ENCODE data around the gene C3orf33. TPM values are rescaled to one million over a fixed set of nuclear protein-coding genes. Genes with fewer than 3 reads are reported as not detected.

Gene C3orf33
- total and polyA plus RNA-seq, 2 of the 13 experiments (the other 11 are each of a cell fraction or from before 2014, with no cell fraction given), result 9.2 to 12.6 TPM

- H3K9ac ChIP-seq (ENCODE audit: insufficient read depth, low read depth, low read length), result peak overlapping the region; percentile 44
- DNase-seq (ENCODE audit: low spot score) (peak; percentile 90), FAIRE-seq (peak; percentile 97), ATAC-seq (peak; percentile 99)
- BruUV-seq (replicated peaks), result no TSS peak
- no peaks in the 10 kb centered on the region for H4K20me1 ChIP-seq (ENCODE audit: insufficient read depth, low read length)
- H3K27me3 ChIP-seq (ENCODE audit: control insufficient read depth in 1 of 2, insufficient read depth in 2 of 2, low read length in 2 of 2), result no peaks in the 10 kb centered on the region; a peak in 1 of 5 replicates
- in situ Hi-C loops (cut with HindIII; ENCODE audit: extremely low pct_ligation_motif_present, low pct_unique_long_range_greater_than_20kb) (no loop called here), intact Hi-C loops (cut with micrococcal nuclease; ENCODE audit: unreplicated experiment) (loop anchor here (2.0 kb wide), 1 partner anchor 133 kb away; the partner anchor contains the start of gene GMPS)
- peak overlapping the region; percentile 51 to 60 (median 52) for H3K4me3 ChIP-seq (replicated peaks in 1 of 3; ENCODE audit: insufficient read depth in 1 of 3, low read depth in 2 of 3, low read length in 3 of 3)
- H3K9me3 ChIP-seq (ENCODE audit: low read length), result no peaks in the 10 kb centered on the region
- no peaks in the 10 kb centered on the region for H3K79me2 ChIP-seq (ENCODE audit: insufficient read depth, low read length)
- peak overlapping the region; percentile 69 for H3K27ac ChIP-seq (ENCODE audit: extremely low read length, insufficient read depth, low read length)
- H3K4me1 ChIP-seq (ENCODE audit: insufficient read depth, low read length), result peaks cover 39% of the 10 kb centered on the region
- H2AFZ ChIP-seq (ENCODE audit: low read length), result peak overlapping the region; percentile 15
- WGBS (ENCODE audit: low lambda C conversion rate), result 7% methylated on average over 8 of the region's 8 CpGs
- no peaks in the 10 kb centered on the region for H3K36me3 ChIP-seq (replicated peaks in 1 of 2; ENCODE audit: control insufficient read depth in 1 of 2, insufficient read depth in 2 of 2, low read length in 2 of 2)
- H3K4me2 ChIP-seq (ENCODE audit: low read depth, low read length), result peak overlapping the region; percentile 89
- CTCF ChIA-PET (ENCODE audit: low intra/inter-chr PET ratio, low total read pairs), result no interaction called here
- POLR2A ChIA-PET, result interaction anchor here (0.6 to 2.9 kb wide), 9 partner anchors 9 to 132 kb away, joined by 3 to 12 read pairs (median 4); partner anchors contain the start of genes C3orf33 and SLC33A1
- TF ChIP-seq ZNF775 (CRISPR knock-in tag; IDR thresholded peaks at IDR 0.05; ENCODE audit: borderline replicate concordance) (0 out of 2 replicates have a peak, but pooled peaks have one; percentile 46), RBFOX2 (IDR thresholded peaks at IDR 0.05; ENCODE audit: low read depth, low read length) (0 out of 2 replicates have a peak, but pooled peaks have one; percentile 26), HOMEZ (CRISPR knock-in tag; IDR thresholded peaks at IDR 0.05; ENCODE audit: low read depth) (peak; percentile 30; the same call in 1 of the 2 replicates), ELF3 (CRISPR knock-in tag; IDR thresholded peaks at IDR 0.05) (peak; percentile 97), RARA (CRISPR knock-in tag; IDR thresholded peaks at IDR 0.05) (0 out of 2 replicates have a peak, but pooled peaks have one; percentile 24), POLR2AphosphoS5 (IDR thresholded peaks at IDR 0.05; ENCODE audit: low read depth, low read length) (peak; percentile 56; the same call in 1 of the 2 replicates), KAT8 (CRISPR knock-in tag; IDR thresholded peaks at IDR 0.05) (0 out of 2 replicates have a peak, but pooled peaks have one; percentile 29), MAZ (IDR thresholded peaks at IDR 0.05; ENCODE audit: borderline replicate concordance, low read depth, low read length) (0 out of 2 replicates have a peak, but pooled peaks have one; percentile 21), MAZ (CRISPR knock-in tag; IDR thresholded peaks at IDR 0.05; ENCODE audit: low read depth) (no peak), ZBTB1 (CRISPR knock-in tag; IDR thresholded peaks at IDR 0.05; ENCODE audit: borderline replicate concordance) (no peak), ZNF331 (CRISPR knock-in tag; IDR thresholded peaks at IDR 0.05) (peak; percentile 47; the same call in 1 of the 2 replicates), TBX2 (CRISPR knock-in tag; IDR thresholded peaks at IDR 0.05; ENCODE audit: borderline replicate concordance) (peak; percentile 36; the same call in 1 of the 2 replicates), ZNF292 (CRISPR knock-in tag; IDR thresholded peaks at IDR 0.05; ENCODE audit: borderline replicate concordance, low read depth) (peak; percentile 22; the same call in 1 of the 2 replicates), ZNF83 (CRISPR knock-in tag; IDR thresholded peaks at IDR 0.05; ENCODE audit: borderline replicate concordance) (no peak)
- TF ChIP-seq, protein P1, sequence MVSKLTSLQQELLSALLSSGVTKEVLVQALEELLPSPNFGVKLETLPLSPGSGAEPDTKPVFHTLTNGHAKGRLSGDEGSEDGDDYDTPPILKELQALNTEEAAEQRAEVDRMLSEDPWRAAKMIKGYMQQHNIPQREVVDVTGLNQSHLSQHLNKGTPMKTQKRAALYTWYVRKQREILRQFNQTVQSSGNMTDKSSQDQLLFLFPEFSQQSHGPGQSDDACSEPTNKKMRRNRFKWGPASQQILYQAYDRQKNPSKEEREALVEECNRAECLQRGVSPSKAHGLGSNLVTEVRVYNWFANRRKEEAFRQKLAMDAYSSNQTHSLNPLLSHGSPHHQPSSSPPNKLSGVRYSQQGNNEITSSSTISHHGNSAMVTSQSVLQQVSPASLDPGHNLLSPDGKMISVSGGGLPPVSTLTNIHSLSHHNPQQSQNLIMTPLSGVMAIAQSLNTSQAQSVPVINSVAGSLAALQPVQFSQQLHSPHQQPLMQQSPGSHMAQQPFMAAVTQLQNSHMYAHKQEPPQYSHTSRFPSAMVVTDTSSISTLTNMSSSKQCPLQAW (CRISPR knock-in tag; IDR thresholded peaks at IDR 0.05), result peak; percentile 97
- TF ChIP-seq, protein P2, sequence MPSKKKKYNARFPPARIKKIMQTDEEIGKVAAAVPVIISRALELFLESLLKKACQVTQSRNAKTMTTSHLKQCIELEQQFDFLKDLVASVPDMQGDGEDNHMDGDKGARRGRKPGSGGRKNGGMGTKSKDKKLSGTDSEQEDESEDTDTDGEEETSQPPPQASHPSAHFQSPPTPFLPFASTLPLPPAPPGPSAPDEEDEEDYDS (CRISPR knock-in tag; IDR thresholded peaks at IDR 0.05), result peak; percentile 80
These were observed 68.1 kb downstream of the C3orf33 start for GRCh38 chr3:155737844-155738460.

All from HepG2 (cell line).